ENCODE results near the gene CCNJ.
"Not testable (repeated sequence)": the region's sequence is repeated elsewhere in the genome, so short reads cannot be mapped to it uniquely, and the experiment has no call there.

The CCNJ gene

GRCh38 chr10:96038476-96039387, 4.7 kb upstream of the CCNJ start:
- peaks cover 3% of the 10 kb centered on the region for H3K27me3 ChIP-seq (ENCODE audit: low read depth, low read length)
- no peak overlapping the region for H3K4me3 ChIP-seq (ENCODE audit: low read depth in 1 of 2, low read length in 2 of 2)
- no peaks in the 10 kb centered on the region for H3K36me3 ChIP-seq (ENCODE audit: control insufficient read depth in 1 of 2, insufficient read depth in 2 of 2, low read length in 2 of 2)
- no peaks in the 10 kb centered on the region for H3K4me1 ChIP-seq (ENCODE audit: control insufficient read depth in 1 of 2, insufficient read depth in 2 of 2, low read length in 2 of 2)
- H3K27ac ChIP-seq (ENCODE audit: low read length): no peak overlapping the region
- no peaks in the 10 kb centered on the region for H3K9me3 ChIP-seq (ENCODE audit: control insufficient read depth in 1 of 2, low read length in 2 of 2)

DNA sequence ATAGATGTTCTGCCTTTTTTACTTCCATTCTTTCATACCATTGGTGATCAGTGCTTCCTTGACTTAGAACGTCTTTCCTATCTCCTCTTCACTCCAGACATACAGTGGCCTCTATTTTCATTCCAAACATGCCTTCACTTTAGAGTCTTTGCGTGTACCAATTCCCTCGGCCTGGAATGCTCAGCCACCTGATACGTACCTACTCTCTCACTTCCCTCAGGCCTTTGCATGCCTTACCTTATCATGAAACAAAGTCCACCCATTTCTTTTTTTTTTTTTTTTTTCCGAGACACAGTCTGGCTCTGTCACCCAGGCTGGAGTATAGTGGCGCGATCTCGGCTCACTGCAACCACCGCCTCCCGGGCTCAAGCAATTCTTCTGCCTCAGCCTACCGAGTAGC, 2.2 kb upstream of the CCNJ start:
- Histone ChIP-seq H3K27ac (ENCODE audit: low read length) (no peak overlapping the region), H3K27me3 (ENCODE audit: low read depth, low read length) (peaks cover 3% of the 10 kb centered on the region), H3K4me3 (ENCODE audit: low read depth in 1 of 2, low read length in 2 of 2) (no peak overlapping the region)

GRCh38 chr10:96043893-96044715, 721 bp downstream of the CCNJ start:
- Histone ChIP-seq H3K27ac (ENCODE audit: low read length) (peak overlapping the region; percentile 77), H3K9me3 (ENCODE audit: control insufficient read depth in 1 of 2, low read length in 2 of 2) (no peaks in the 10 kb centered on the region), H3K36me3 (ENCODE audit: control insufficient read depth in 1 of 2, insufficient read depth in 2 of 2, low read length in 2 of 2) (peaks cover 0 to 6% of the 10 kb centered on the region in 2 donors), H3K27me3 (ENCODE audit: low read depth, low read length) (no peaks in the 10 kb centered on the region), H3K4me3 (ENCODE audit: low read depth in 1 of 2, low read length in 2 of 2) (peak overlapping the region; percentile 69 to 76), H3K4me1 (ENCODE audit: control insufficient read depth in 1 of 2, insufficient read depth in 2 of 2, low read length in 2 of 2) (peaks cover 9 to 12% of the 10 kb centered on the region in 2 donors)

More for the DNA sequence above, 2.2 kb upstream of the CCNJ start:
- H3K9me3 ChIP-seq (ENCODE audit: control insufficient read depth in 1 of 2, low read length in 2 of 2): no peaks in the 10 kb centered on the region
- H3K4me1 ChIP-seq (ENCODE audit: control insufficient read depth in 1 of 2, insufficient read depth in 2 of 2, low read length in 2 of 2): peaks cover 9% of the 10 kb centered on the region in 2 donors
- peaks cover 0 to 1% of the 10 kb centered on the region in 2 donors for H3K36me3 ChIP-seq (ENCODE audit: control insufficient read depth in 1 of 2, insufficient read depth in 2 of 2, low read length in 2 of 2)

- H3K36me3 ChIP-seq (ENCODE audit: control insufficient read depth in 1 of 2, insufficient read depth in 2 of 2, low read length in 2 of 2): peaks cover 0 to 6% of the 10 kb centered on the region in 2 donors
- H3K4me1 ChIP-seq (ENCODE audit: control insufficient read depth in 1 of 2, insufficient read depth in 2 of 2, low read length in 2 of 2): peaks cover 9 to 12% of the 10 kb centered on the region in 2 donors
- peak overlapping the region; percentile 77 for H3K27ac ChIP-seq (ENCODE audit: low read length)
These were observed 1.4 kb downstream of the CCNJ start for GRCh38 chr10:96044736-96045135.

GRCh38 chr10:96046546-96046945, 3.2 kb downstream of the CCNJ start:
- Histone ChIP-seq H3K27me3 (ENCODE audit: low read depth, low read length) (no peaks in the 10 kb centered on the region), H3K4me1 (ENCODE audit: control insufficient read depth in 1 of 2, insufficient read depth in 2 of 2, low read length in 2 of 2) (peaks cover 9 to 12% of the 10 kb centered on the region in 2 donors), H3K4me3 (ENCODE audit: low read depth in 1 of 2, low read length in 2 of 2) (no peak overlapping the region), H3K9me3 (ENCODE audit: control insufficient read depth in 1 of 2, low read length in 2 of 2) (no peaks in the 10 kb centered on the region), H3K27ac (ENCODE audit: low read length) (no peak overlapping the region), H3K36me3 (ENCODE audit: control insufficient read depth in 1 of 2, insufficient read depth in 2 of 2, low read length in 2 of 2) (peaks cover 0 to 16% of the 10 kb centered on the region in 2 donors)

More at GRCh38 chr10:96044736-96045135, 1.4 kb downstream of the CCNJ start:
- no peaks in the 10 kb centered on the region for H3K9me3 ChIP-seq (ENCODE audit: control insufficient read depth in 1 of 2, low read length in 2 of 2)
- no peaks in the 10 kb centered on the region for H3K27me3 ChIP-seq (ENCODE audit: low read depth, low read length)
- peak overlapping the region; percentile 69 to 76 for H3K4me3 ChIP-seq (ENCODE audit: low read depth in 1 of 2, low read length in 2 of 2)

GRCh38 chr10:96047004-96047649, 3.7 kb downstream of the CCNJ start:
- H3K36me3 ChIP-seq (ENCODE audit: control insufficient read depth in 1 of 2, insufficient read depth in 2 of 2, low read length in 2 of 2): peaks cover 1 to 19% of the 10 kb centered on the region in 2 donors

GRCh38 chr10:96047925-96048324, 4.5 kb downstream of the CCNJ start:
- Histone ChIP-seq H3K4me1 (ENCODE audit: control insufficient read depth in 1 of 2, insufficient read depth in 2 of 2, low read length in 2 of 2) (peaks cover 9 to 12% of the 10 kb centered on the region in 2 donors), H3K36me3 (ENCODE audit: control insufficient read depth in 1 of 2, insufficient read depth in 2 of 2, low read length in 2 of 2) (peaks cover 3 to 19% of the 10 kb centered on the region in 2 donors)
- H3K4me3 ChIP-seq (ENCODE audit: low read depth in 1 of 2, low read length in 2 of 2); H3K9me3 ChIP-seq (ENCODE audit: control insufficient read depth in 1 of 2, low read length in 2 of 2); H3K27ac ChIP-seq (ENCODE audit: low read length); H3K27me3 ChIP-seq (ENCODE audit: low read depth, low read length): not testable (repeated sequence)

More at GRCh38 chr10:96047004-96047649, 3.7 kb downstream of the CCNJ start:
- Histone ChIP-seq H3K4me1 (ENCODE audit: control insufficient read depth in 1 of 2, insufficient read depth in 2 of 2, low read length in 2 of 2) (peaks cover 9 to 12% of the 10 kb centered on the region in 2 donors), H3K27ac (ENCODE audit: low read length) (no peak overlapping the region), H3K27me3 (ENCODE audit: low read depth, low read length) (no peaks in the 10 kb centered on the region), H3K4me3 (ENCODE audit: low read depth in 1 of 2, low read length in 2 of 2) (no peak overlapping the region), H3K9me3 (ENCODE audit: control insufficient read depth in 1 of 2, low read length in 2 of 2) (no peaks in the 10 kb centered on the region)

DNA sequence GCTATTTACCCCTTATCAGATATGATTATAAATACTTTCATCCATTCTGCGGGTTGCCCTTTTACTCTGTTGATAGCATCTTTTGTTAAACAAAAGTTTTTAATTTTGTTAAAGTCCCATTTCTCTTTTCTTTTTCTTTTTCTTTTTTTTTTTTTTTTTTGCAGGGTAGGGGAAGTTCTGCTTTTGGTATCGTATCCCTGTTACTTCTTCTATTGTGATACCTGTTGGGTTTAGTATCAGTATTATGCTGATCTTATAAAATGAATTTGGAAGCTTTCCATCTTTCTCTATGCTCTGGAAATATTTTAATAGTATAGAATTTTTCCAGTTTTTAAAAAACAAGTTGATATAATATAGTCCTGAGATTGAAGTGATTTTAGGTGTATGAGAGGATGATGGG, 6.0 kb downstream of the CCNJ start:
- Histone ChIP-seq H3K27ac (ENCODE audit: low read length) (no peak overlapping the region), H3K4me1 (ENCODE audit: control insufficient read depth in 1 of 2, insufficient read depth in 2 of 2, low read length in 2 of 2) (peaks cover 9 to 12% of the 10 kb centered on the region in 2 donors), H3K27me3 (ENCODE audit: low read depth, low read length) (no peaks in the 10 kb centered on the region), H3K36me3 (ENCODE audit: control insufficient read depth in 1 of 2, insufficient read depth in 2 of 2, low read length in 2 of 2) (peaks cover 3 to 19% of the 10 kb centered on the region in 2 donors), H3K4me3 (ENCODE audit: low read depth in 1 of 2, low read length in 2 of 2) (no peak overlapping the region), H3K9me3 (ENCODE audit: control insufficient read depth in 1 of 2, low read length in 2 of 2) (no peaks in the 10 kb centered on the region)

DNA sequence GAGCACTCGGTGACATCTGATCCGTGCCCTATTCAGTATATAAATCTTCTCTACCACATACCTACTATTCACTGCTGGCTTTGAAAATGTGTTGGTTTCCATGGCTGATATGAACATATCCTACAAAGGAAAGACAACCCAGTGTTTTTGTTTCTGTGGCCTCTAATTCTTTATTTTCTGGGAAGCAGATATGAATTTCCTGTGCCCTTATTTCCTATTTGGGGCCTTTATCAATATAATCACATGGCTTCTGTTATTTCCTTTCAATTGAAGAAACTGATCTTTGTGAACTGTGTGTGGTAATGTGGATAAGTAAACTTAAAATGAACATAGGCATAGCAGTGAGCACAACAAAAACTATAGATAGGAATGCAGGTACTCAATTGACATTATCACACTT, 10.6 kb downstream of the CCNJ start:
- H3K27me3 ChIP-seq (ENCODE audit: low read depth, low read length): no peaks in the 10 kb centered on the region
- H3K27ac ChIP-seq (ENCODE audit: low read length): no peak overlapping the region
- H3K9me3 ChIP-seq (ENCODE audit: control insufficient read depth in 1 of 2, low read length in 2 of 2): no peaks in the 10 kb centered on the region
- H3K36me3 ChIP-seq (ENCODE audit: control insufficient read depth in 1 of 2, insufficient read depth in 2 of 2, low read length in 2 of 2): peaks cover 27 to 33% of the 10 kb centered on the region in 2 donors
- no peak overlapping the region for H3K4me3 ChIP-seq (ENCODE audit: low read depth in 1 of 2, low read length in 2 of 2)
- H3K4me1 ChIP-seq (ENCODE audit: control insufficient read depth in 1 of 2, insufficient read depth in 2 of 2, low read length in 2 of 2): peaks cover 0 to 8% of the 10 kb centered on the region in 2 donors

DNA sequence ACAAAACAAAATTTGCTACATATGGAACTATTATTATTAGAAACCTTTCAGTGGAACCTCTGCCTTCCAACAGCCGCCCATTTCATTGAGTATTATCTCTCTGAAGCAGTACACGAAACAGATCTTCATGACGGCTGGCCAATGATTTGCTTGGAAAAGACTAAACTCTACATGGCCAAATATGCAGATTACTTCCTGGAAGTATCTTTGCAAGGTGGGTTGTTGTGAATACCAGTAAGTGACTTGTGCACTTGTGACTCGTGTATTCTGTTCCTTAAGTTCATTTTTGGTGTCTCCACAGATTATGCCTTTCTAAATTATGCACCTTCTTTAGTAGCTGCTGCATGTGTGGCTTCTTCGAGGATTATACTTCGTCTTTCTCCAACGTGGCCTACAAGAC, 13.4 kb downstream of the CCNJ start:
- H3K36me3 ChIP-seq (ENCODE audit: control insufficient read depth in 1 of 2, insufficient read depth in 2 of 2, low read length in 2 of 2): peaks cover 24 to 38% of the 10 kb centered on the region in 2 donors
- H3K4me1 ChIP-seq (ENCODE audit: control insufficient read depth in 1 of 2, insufficient read depth in 2 of 2, low read length in 2 of 2): peaks cover 0 to 8% of the 10 kb centered on the region in 2 donors
- H3K27me3 ChIP-seq (ENCODE audit: low read depth, low read length): no peaks in the 10 kb centered on the region
- no peaks in the 10 kb centered on the region for H3K9me3 ChIP-seq (ENCODE audit: control insufficient read depth in 1 of 2, low read length in 2 of 2)
- no peak overlapping the region for H3K4me3 ChIP-seq (ENCODE audit: low read depth in 1 of 2, low read length in 2 of 2)
- H3K27ac ChIP-seq (ENCODE audit: low read length): no peak overlapping the region

- Histone ChIP-seq H3K4me1 (ENCODE audit: control insufficient read depth in 1 of 2, insufficient read depth in 2 of 2, low read length in 2 of 2) (no peaks in the 10 kb centered on the region), H3K27me3 (ENCODE audit: low read depth, low read length) (no peaks in the 10 kb centered on the region), H3K9me3 (ENCODE audit: control insufficient read depth in 1 of 2, low read length in 2 of 2) (no peaks in the 10 kb centered on the region), H3K4me3 (ENCODE audit: low read depth in 1 of 2, low read length in 2 of 2) (no peak overlapping the region), H3K27ac (ENCODE audit: low read length) (no peak overlapping the region), H3K36me3 (ENCODE audit: control insufficient read depth in 1 of 2, insufficient read depth in 2 of 2, low read length in 2 of 2) (peaks cover 24 to 44% of the 10 kb centered on the region in 2 donors)
These were observed 17.8 kb downstream of the CCNJ start for GRCh38 chr10:96061232-96061631.
